Gastrocnemius medialis (tissue), 4 donors: Measurements from ENCODE around the gene CMBL. TPM values are rescaled to one million over a fixed set of nuclear protein-coding genes. Genes with fewer than 3 reads are reported as not detected.

ENCODE experiments used
- ATAC-seq, 2 donors: fragments of 150-250 bp; one replicate each; pipeline ENCODE4 v1.9.1; 2016
- DNase-seq, 2 donors: peaks; one replicate each; pipeline ENCODE4 v3.0.0-alpha.2; 2019
- H3K27ac ChIP-seq, 4 donors: fragments of 200-600 bp; sonication (generic); 1 replicate in 1 of 4; 2 replicates in 3 of 4; pipeline ENCODE4 v1.5.1; 2016 to 2018; ENCODE audit warnings: mild to moderate bottlenecking in 2 of 4, moderate library complexity in 1 of 4
- H3K27me3 ChIP-seq, 3 donors: fragments of 200-600 bp; sonication (generic) in 2 of 3; 1 replicate in 1 of 3; 2 replicates in 2 of 3; pipeline versions ENCODE4 v1.5.1 to v1.6.0; 2016 to 2019; ENCODE audit warnings: mild to moderate bottlenecking in 1 of 3, moderate library complexity in 1 of 3
- H3K36me3 ChIP-seq, 2 donors: fragments of 200-600 bp; sonication (generic) in 1 of 2; one replicate each; pipeline ENCODE4 v1.5.1; 2017 to 2018
- H3K4me1 ChIP-seq, 2 donors: fragments of 200-600 bp; sonication (generic) in 1 of 2; one replicate each; pipeline ENCODE4 v1.5.1; 2016 to 2017; ENCODE audit warnings: mild to moderate bottlenecking in 2 of 2
- H3K4me3 ChIP-seq, 4 donors: fragments of 200-600 bp; sonication (generic) in 3 of 4; 1 replicate in 1 of 4; 2 replicates in 3 of 4; pipeline ENCODE4 v1.5.1; 2016 to 2019; ENCODE audit warnings: mild to moderate bottlenecking in 2 of 4
- H3K9me3 ChIP-seq, 3 donors: fragments of 200-600 bp; sonication (generic) in 2 of 3; 1 replicate in 1 of 3; 2 replicates in 2 of 3; pipeline ENCODE4 v1.5.1; 2016 to 2019
- POLR2A ChIP-seq, 2 donors: fragments of 450-650 bp; IDR thresholded peaks; one replicate each; pipeline ENCODE4 v1.6.1; 2017; ENCODE audit warnings: antibody characterized with exemption in 2 of 2, mild to moderate bottlenecking in 2 of 2, moderate library complexity in 2 of 2
- in situ Hi-C, 4 donors: fragments of 200-750 bp; cut with MboI; loops; one replicate each; pipeline versions ENCODE4 v1.15.0 to v1.8.0; 2017; ENCODE audit warnings: low sequenced_read_pairs in 4 of 4
- intact Hi-C: fragments of 100-400 bp; cut with DNase I; formaldehyde crosslinking; loops from one replicate; pipeline ENCODE4 v1.15.1; 2023; ENCODE audit warnings: low total_unique reads
- total RNA-seq, 4 donors: library from RNA; depleted of rRNA; stranded (reverse); fragments of >200 nt; gene quantifications; one replicate each; pipeline versions ENCODE4 v1.1.0 to v1.2.3, GENCODE V29; 2016
- TF ChIP-seq, protein P1 (sequence below), 5 experiments: fragments of 450-650 bp in 3 of 5; fragments of 200-600 bp in 2 of 5; sonication (generic) in 2 of 5; IDR thresholded peaks in 4 of 5; conservative IDR thresholded peaks in 1 of 5; 1 replicate in 4 of 5; 2 replicates in 1 of 5; pipeline ENCODE4 v1.5.1; 2016 to 2019; ENCODE audit warnings: antibody characterized with exemption in 5 of 5, mild to moderate bottlenecking in 3 of 5, moderate library complexity in 3 of 5

The CMBL gene
- 10 to 100 TPM in 3 of 4 donors, 1 to 10 TPM in 1; 7.8 to 46.7 (median 35.6) TPM for total RNA-seq

GRCh38 chr5:10307206-10308148 lies at the start of gene CMBL:
CMBL (minus strand) TSS chr5:10307902; CDS start chr5:10290762, 17,140 bp downstream.
- in situ Hi-C loops = no loop called here
- ATAC-seq (peak; percentile 33 to 40), DNase-seq (peak in 1 of 2 donors; percentile 40)
- Histone ChIP-seq H3K27ac (peak within 1 kb of the TSS; percentile 91 to 98 (median 94)), H3K36me3 (no peaks in the 10 kb centered on the region), H3K9me3 (no peaks in the 10 kb centered on the region), H3K4me1 (peaks cover 66 to 67% of the 10 kb centered on the region in 2 donors), H3K4me3 (peak within 1 kb of the TSS; percentile 56 to 70 (median 64)), H3K27me3 (no peaks in the 10 kb centered on the region)
- intact Hi-C loops = no loop called here
- TF ChIP-seq, protein P1, sequence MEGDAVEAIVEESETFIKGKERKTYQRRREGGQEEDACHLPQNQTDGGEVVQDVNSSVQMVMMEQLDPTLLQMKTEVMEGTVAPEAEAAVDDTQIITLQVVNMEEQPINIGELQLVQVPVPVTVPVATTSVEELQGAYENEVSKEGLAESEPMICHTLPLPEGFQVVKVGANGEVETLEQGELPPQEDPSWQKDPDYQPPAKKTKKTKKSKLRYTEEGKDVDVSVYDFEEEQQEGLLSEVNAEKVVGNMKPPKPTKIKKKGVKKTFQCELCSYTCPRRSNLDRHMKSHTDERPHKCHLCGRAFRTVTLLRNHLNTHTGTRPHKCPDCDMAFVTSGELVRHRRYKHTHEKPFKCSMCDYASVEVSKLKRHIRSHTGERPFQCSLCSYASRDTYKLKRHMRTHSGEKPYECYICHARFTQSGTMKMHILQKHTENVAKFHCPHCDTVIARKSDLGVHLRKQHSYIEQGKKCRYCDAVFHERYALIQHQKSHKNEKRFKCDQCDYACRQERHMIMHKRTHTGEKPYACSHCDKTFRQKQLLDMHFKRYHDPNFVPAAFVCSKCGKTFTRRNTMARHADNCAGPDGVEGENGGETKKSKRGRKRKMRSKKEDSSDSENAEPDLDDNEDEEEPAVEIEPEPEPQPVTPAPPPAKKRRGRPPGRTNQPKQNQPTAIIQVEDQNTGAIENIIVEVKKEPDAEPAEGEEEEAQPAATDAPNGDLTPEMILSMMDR (IDR thresholded peaks at IDR 0.05 in 4 of 5, conservative IDR thresholded peaks at IDR 0.05 in 1 of 5) = no peak
- TF ChIP-seq POLR2A (IDR thresholded peaks at IDR 0.05) = no peak

DNA sequence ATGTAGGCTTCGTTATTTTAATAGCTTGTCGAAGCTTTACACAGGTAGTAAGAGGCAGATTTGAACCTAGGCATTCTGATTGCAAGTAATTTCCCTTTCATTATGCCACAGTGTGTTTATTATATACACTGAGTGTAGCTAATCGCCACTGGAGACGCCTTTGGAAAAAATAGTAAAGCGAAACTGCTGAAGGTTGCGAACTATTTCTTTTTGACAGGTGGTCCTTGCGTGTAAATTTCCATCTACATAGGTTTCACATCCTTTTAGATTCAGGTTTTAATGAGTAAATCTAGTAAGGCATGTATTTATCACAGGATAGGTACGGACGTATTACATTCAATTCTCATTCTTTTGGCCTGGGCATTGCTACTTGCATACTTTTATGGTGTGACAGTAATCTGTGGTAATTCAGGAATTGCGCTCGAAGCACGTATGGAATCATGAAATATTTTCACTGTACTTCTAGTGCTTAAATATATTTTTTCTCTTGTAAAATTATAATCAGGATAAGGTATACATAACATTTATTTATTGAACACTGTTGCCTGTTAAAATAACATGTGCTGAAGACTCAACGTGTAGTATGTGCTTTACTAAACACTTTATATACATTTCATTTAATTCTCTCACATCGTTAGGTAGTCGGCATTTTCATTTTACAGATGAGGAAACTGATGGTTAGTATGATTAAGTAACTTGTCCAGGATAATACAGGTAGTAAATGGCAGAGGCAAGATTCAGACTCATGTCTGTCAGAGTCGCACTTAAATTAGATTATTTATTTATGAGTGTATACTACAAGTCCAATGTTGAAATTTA lies 47.6 kb upstream of the CMBL start:
- DNase-seq = no peak
- Histone ChIP-seq H3K27me3 (no peaks in the 10 kb centered on the region), H3K4me3 (peak overlapping the region; percentile 79 to 99 (median 83)), H3K9me3 (no peaks in the 10 kb centered on the region), H3K27ac (peak overlapping the region; percentile 97 to 100 (median 98)), H3K36me3 (no peaks in the 10 kb centered on the region), H3K4me1 (peaks cover 47 to 50% of the 10 kb centered on the region in 2 donors)
- ATAC-seq = no peak
- intact Hi-C loops (no loop called here), in situ Hi-C loops (no loop called here)
- TF ChIP-seq POLR2A (IDR thresholded peaks at IDR 0.05) = no peak
- TF ChIP-seq, protein P1 (IDR thresholded peaks at IDR 0.05 in 4 of 5, conservative IDR thresholded peaks at IDR 0.05 in 1 of 5) = no peak

- in situ Hi-C loops (no loop called here), intact Hi-C loops (loop anchor here (5.0 kb wide), 3 partner anchors 37 to 248 kb away; partner anchors contain the start of gene ROPN1L)
- peak overlapping the region; percentile 79 to 99 (median 83) for H3K4me3 ChIP-seq
- peaks cover 43 to 48% of the 10 kb centered on the region in 2 donors for H3K4me1 ChIP-seq
- H3K27ac ChIP-seq = peak overlapping the region; percentile 97 to 100 (median 98)
- DNase-seq (peak; percentile 25 to 39), ATAC-seq (peak; percentile 24 to 25)
- no peak for TF ChIP-seq POLR2A (IDR thresholded peaks at IDR 0.05)
- TF ChIP-seq, protein P1 (IDR thresholded peaks at IDR 0.05 in 4 of 5, conservative IDR thresholded peaks at IDR 0.05 in 1 of 5) = no peak
- H3K27me3 ChIP-seq = no peaks in the 10 kb centered on the region
- no peaks in the 10 kb centered on the region for H3K9me3 ChIP-seq
- no peaks in the 10 kb centered on the region for H3K36me3 ChIP-seq
Observed at GRCh38 chr5:10354048-10354872, 46.6 kb upstream of the CMBL start.
